Measurements from ENCODE around the gene NKPD1. TPM values are rescaled to one million over a fixed set of nuclear protein-coding genes. Genes with fewer than 3 reads are reported as not detected.
A peak's percentile ranks its signal among the peaks of the same experiment; 100 is the strongest.

The NKPD1 gene, protein sequence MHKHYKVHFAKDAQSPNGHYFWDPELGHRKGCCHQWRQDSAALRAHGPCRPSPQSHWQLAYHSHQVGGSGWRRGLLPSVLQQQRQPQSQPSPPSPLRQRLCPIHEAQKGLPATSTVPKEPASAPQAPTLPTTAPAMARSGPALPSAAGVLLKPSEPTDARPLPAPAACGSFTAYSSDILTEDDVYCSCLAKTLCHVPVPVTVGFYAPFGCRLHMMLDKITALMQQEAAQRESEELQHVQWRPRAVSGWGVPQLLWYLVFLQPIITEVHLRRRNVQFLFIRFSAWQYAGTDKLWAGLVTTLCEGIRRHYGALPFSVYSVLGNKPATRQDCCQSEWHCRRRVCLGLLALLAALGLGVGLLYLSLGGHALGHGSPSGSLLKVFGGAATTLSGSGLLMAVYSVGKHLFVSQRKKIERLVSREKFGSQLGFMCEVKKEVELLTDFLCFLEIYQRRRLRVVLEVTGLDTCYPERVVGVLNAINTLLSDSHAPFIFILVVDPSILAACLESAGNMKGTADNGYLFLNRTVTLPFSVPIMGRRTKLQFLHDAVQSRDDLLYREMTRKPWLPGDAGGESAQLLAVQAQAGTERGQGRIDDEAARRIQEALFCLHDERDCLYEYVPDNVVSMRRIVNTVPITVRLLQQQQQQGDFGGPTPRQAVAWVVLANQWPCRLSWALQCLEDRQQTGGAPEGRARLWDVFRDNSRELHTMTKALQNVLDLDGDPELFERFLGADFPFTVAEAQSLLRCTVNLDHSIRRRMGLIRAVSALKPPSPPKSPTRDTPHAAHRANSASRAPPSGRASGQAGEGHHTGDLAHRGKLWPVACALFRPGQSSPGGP
- 0.17 TPM for polyA plus RNA-seq (2012; ENCODE audit: insufficient read depth, insufficient read length, low read depth)

- H3K4me3 ChIP-seq (ENCODE audit: low read depth, low read length): no peak within 1 kb of the TSS
- DNase-seq: peak; percentile 56
- no peaks in the 10 kb centered on the region for H3K27me3 ChIP-seq
- no peaks in the 10 kb centered on the region for H3K4me1 ChIP-seq
- H3K9me3 ChIP-seq: no peaks in the 10 kb centered on the region
- TF ChIP-seq, protein P1, sequence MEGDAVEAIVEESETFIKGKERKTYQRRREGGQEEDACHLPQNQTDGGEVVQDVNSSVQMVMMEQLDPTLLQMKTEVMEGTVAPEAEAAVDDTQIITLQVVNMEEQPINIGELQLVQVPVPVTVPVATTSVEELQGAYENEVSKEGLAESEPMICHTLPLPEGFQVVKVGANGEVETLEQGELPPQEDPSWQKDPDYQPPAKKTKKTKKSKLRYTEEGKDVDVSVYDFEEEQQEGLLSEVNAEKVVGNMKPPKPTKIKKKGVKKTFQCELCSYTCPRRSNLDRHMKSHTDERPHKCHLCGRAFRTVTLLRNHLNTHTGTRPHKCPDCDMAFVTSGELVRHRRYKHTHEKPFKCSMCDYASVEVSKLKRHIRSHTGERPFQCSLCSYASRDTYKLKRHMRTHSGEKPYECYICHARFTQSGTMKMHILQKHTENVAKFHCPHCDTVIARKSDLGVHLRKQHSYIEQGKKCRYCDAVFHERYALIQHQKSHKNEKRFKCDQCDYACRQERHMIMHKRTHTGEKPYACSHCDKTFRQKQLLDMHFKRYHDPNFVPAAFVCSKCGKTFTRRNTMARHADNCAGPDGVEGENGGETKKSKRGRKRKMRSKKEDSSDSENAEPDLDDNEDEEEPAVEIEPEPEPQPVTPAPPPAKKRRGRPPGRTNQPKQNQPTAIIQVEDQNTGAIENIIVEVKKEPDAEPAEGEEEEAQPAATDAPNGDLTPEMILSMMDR (IDR thresholded peaks at IDR 0.05; ENCODE audit: low read depth, low read length): no peak
- H3K36me3 ChIP-seq: no peaks in the 10 kb centered on the region
Measured at GRCh38 chr19:45160870-45161737, at the start of gene NKPD1. Gene NKPD1 (minus strand): TSS chr19:45160982. CDS start chr19:45160150, 832 bp downstream.

- no peaks in the 10 kb centered on the region for H3K4me1 ChIP-seq
- TF ChIP-seq, protein P1 (IDR thresholded peaks at IDR 0.05; ENCODE audit: low read depth, low read length): no peak
- no peak for DNase-seq
Measured at GRCh38 chr19:45206328-45206727, 45.5 kb upstream of the NKPD1 start.

GRCh38 chr19:45205810-45206209 lies 45.0 kb upstream of the NKPD1 start:
- no peaks in the 10 kb centered on the region; the same call in 1 of the 2 replicates for H3K27me3 ChIP-seq
- TF ChIP-seq, protein P1 (IDR thresholded peaks at IDR 0.05; ENCODE audit: low read depth, low read length): no peak

More at GRCh38 chr19:45206328-45206727, 45.5 kb upstream of the NKPD1 start:
- Histone ChIP-seq H3K9me3 (no peaks in the 10 kb centered on the region), H3K36me3 (no peaks in the 10 kb centered on the region), H3K27me3 (no peaks in the 10 kb centered on the region; the same call in 1 of the 2 replicates), H3K4me3 (ENCODE audit: low read depth, low read length) (no peak overlapping the region)

DNA sequence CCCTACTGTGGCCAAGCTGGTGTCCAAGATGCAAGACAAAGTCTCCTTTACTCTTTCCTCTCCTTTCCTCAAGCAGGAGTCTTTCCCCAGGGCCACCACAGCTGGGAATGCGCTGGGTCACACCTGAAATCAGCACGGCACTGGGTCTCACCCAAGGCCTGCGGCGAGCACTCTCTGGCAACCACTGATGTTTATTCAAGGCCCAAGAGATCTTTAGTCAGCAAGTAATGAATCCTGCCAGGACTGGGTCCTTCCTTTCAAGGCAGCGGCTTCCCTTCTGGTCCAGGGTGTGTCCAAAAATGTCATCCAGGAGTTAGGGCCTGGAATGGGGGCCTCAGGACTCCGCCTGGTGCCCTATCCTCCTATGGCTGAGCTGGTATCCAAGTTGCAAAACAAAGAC lies 41.9 kb upstream of the NKPD1 start:
- Histone ChIP-seq H3K36me3 (no peaks in the 10 kb centered on the region), H3K4me3 (ENCODE audit: low read depth, low read length) (no peak overlapping the region), H3K27me3 (peaks cover 19% of the 10 kb centered on the region), H3K9me3 (no peaks in the 10 kb centered on the region), H3K4me1 (no peaks in the 10 kb centered on the region)
- TF ChIP-seq, protein P1 (IDR thresholded peaks at IDR 0.05; ENCODE audit: low read depth, low read length): no peak
- no peak for DNase-seq

More at GRCh38 chr19:45205810-45206209, 45.0 kb upstream of the NKPD1 start:
- H3K4me3 ChIP-seq (ENCODE audit: low read depth, low read length): no peak overlapping the region
- H3K9me3 ChIP-seq: no peaks in the 10 kb centered on the region
- no peaks in the 10 kb centered on the region for H3K4me1 ChIP-seq
- no peak for DNase-seq
- H3K36me3 ChIP-seq: no peaks in the 10 kb centered on the region

- TF ChIP-seq, protein P1 (IDR thresholded peaks at IDR 0.05; ENCODE audit: low read depth, low read length): peak; percentile 49
- H3K9me3 ChIP-seq: no peaks in the 10 kb centered on the region
- no peak overlapping the region for H3K4me3 ChIP-seq (ENCODE audit: low read depth, low read length)
- H3K36me3 ChIP-seq: no peaks in the 10 kb centered on the region
- H3K27me3 ChIP-seq: peaks cover 28% of the 10 kb centered on the region
- peak; percentile 51 for DNase-seq
- no peaks in the 10 kb centered on the region for H3K4me1 ChIP-seq
Measured at GRCh38 chr19:45200568-45200967, 39.8 kb upstream of the NKPD1 start.

All from BE2C (cell line).